ENCODE data around the gene ABLIM3. TPM values are rescaled to one million over a fixed set of nuclear protein-coding genes. Genes with fewer than 3 reads are reported as not detected.

Gene ABLIM3
- total and polyA plus RNA-seq, 2 of the 8 experiments (the other 6 are each of a cell fraction or from before 2014, with no cell fraction given) = 0.36 to 0.56 TPM

GRCh38 chr5:149188383-149188782 lies 47.1 kb downstream of the ABLIM3 start:
- H2BK120ac ChIP-seq (replicated peaks; ENCODE audit: low read depth, low read length) = no peak overlapping the region
- TF ChIP-seq YY1 (IDR thresholded peaks at IDR 0.05; ENCODE audit: low read depth, low read length) (peak; percentile 56; the same call in 1 of the 2 replicates), RXRA (IDR thresholded peaks at IDR 0.05; ENCODE audit: insufficient read depth, low read depth, low read length) (no peak)
- H4K5ac ChIP-seq (ENCODE audit: insufficient read length, low read depth, low read length) = no peak overlapping the region
- POLR2A ChIA-PET (ENCODE audit: partially characterized antibody) = no interaction called here
- no peaks in the 10 kb centered on the region for H4K20me1 ChIP-seq (replicated peaks in 1 of 2; ENCODE audit: control insufficient read depth in 1 of 2, insufficient read depth in 2 of 2, low read length in 2 of 2)
- no peak overlapping the region for H2BK5ac ChIP-seq (ENCODE audit: low read depth, low read length)
- no peaks in the 10 kb centered on the region for H3K27me3 ChIP-seq (replicated peaks in 1 of 4; ENCODE audit: control insufficient read depth in 3 of 4, extremely low read depth in 1 of 4, insufficient read depth in 3 of 4, low read length in 3 of 4)
- H2BK12ac ChIP-seq (ENCODE audit: low read depth, low read length) = no peak overlapping the region
- H3K23me2 ChIP-seq (ENCODE audit: low read depth, low read length) = no peaks in the 10 kb centered on the region
- CTCF ChIA-PET (ENCODE audit: partially characterized antibody) = no interaction called here
- H3K27ac ChIP-seq (ENCODE audit: low read depth, low read length) = no peak overlapping the region
- no peaks in the 10 kb centered on the region for H3K9me3 ChIP-seq (ENCODE audit: insufficient read depth in 2 of 2, low read depth in 1 of 2, low read length in 1 of 2)
- no peak overlapping the region for H3K4ac ChIP-seq (replicated peaks; ENCODE audit: insufficient read length, low read depth, low read length)
- H4K91ac ChIP-seq (replicated peaks; ENCODE audit: insufficient read length, low read length) = no peak overlapping the region
- FAIRE-seq (no peak), DNase-seq (ENCODE audit: low read depth in 1 of 2, low spot score in 2 of 2) (no peak)
- no peaks in the 10 kb centered on the region for H3K79me2 ChIP-seq (ENCODE audit: control insufficient read depth in 1 of 2, insufficient read depth in 2 of 2, low read length in 2 of 2)
- H3K4me2 ChIP-seq (ENCODE audit: insufficient read depth in 1 of 2, low read depth in 2 of 2, low read length in 2 of 2) = no peak overlapping the region
- no peak overlapping the region for H3K56ac ChIP-seq (replicated peaks; ENCODE audit: insufficient read length, low read depth, low read length)
- no peak overlapping the region for H3K14ac ChIP-seq (ENCODE audit: insufficient read length)
- WGBS, 2 experiments (ENCODE audit: extremely low coverage in 1 of 2, insufficient coverage in 1 of 2, insufficient read length in 1 of 2, insufficient replicate concordance in 2 of 2, low coverage in 1 of 2, low lambda C conversion rate in 2 of 2, missing lambda C conversion rate in 1 of 2) = 100% methylated on average over 3 of the region's 3 CpGs; no CpG with 5 or more reads in 1 of the 2 experiments
- H3K4me1 ChIP-seq (replicated peaks in 1 of 4; ENCODE audit: control insufficient read depth in 3 of 4, insufficient read depth in 4 of 4, low read length in 3 of 4) = no peaks in the 10 kb centered on the region
- no peaks in the 10 kb centered on the region for H3K36me3 ChIP-seq (ENCODE audit: control insufficient read depth in 2 of 4, insufficient read depth in 4 of 4, low read length in 3 of 4)
- no peak overlapping the region for H3K4me3 ChIP-seq (ENCODE audit: extremely low read depth in 1 of 4, insufficient read depth in 2 of 4, low read depth in 3 of 4, low read length in 4 of 4)
- no peak overlapping the region for H2AFZ ChIP-seq (ENCODE audit: low read length)
- no peak overlapping the region for H3K18ac ChIP-seq (ENCODE audit: extremely low read depth, low read length)
- no peak overlapping the region for H3K23ac ChIP-seq (ENCODE audit: insufficient read length)
- H2BK20ac ChIP-seq (ENCODE audit: low read length) = no peak overlapping the region
- H3K9ac ChIP-seq (replicated peaks in 1 of 4; ENCODE audit: extremely low read depth in 1 of 4, low read depth in 3 of 4, low read length in 3 of 4) = no peak overlapping the region
- H4K8ac ChIP-seq (ENCODE audit: extremely low read depth, insufficient read depth, low read length) = no peak overlapping the region
- no peaks in the 10 kb centered on the region for H3K79me1 ChIP-seq (ENCODE audit: low read depth, low read length)
- H2BK15ac ChIP-seq (ENCODE audit: low read length) = no peak overlapping the region
- H2AK5ac ChIP-seq (ENCODE audit: low read depth, low read length) = no peak overlapping the region
